Heart left ventricle (tissue), 16 donors: ENCODE measurements around the gene C22orf39. TPM values are rescaled to one million over a fixed set of nuclear protein-coding genes. Genes with fewer than 3 reads are reported as not detected.

Experiments used
- ATAC-seq, 4 donors: fragments of 200-7000 bp; cut with Tn5 transposase; one replicate each; pipeline ENCODE4 v1.9.1; 2020 to 2022; ENCODE audit warnings: moderate library complexity in 4 of 4, mild to moderate bottlenecking in 3 of 4, moderate number of reproducible peaks in 1 of 4
- DNase-seq, 5 donors: peaks; one replicate each; pipeline ENCODE4 v3.0.0-alpha.2; 2020
- H3K27ac ChIP-seq, 12 donors: fragments of 200-600 bp; sonication (generic) in 4 of 12; one replicate each; pipeline versions ENCODE4 v1.5.0 to v1.8.0; 2016 to 2022; ENCODE audit warnings: mild to moderate bottlenecking in 2 of 12
- H3K27me3 ChIP-seq, 9 donors: fragments of 200-600 bp; sonication (generic) in 2 of 9; one replicate each; pipeline versions ENCODE4 v1.5.1 to v1.8.0; 2016 to 2022; ENCODE audit warnings: mild to moderate bottlenecking in 3 of 9
- H3K36me3 ChIP-seq, 9 donors: fragments of 200-600 bp; sonication (generic) in 2 of 9; one replicate each; pipeline versions ENCODE4 v1.5.0 to v1.8.0; 2018 to 2022; ENCODE audit warnings: mild to moderate bottlenecking in 2 of 9
- H3K4me1 ChIP-seq, 12 donors: fragments of 200-600 bp; sonication (generic) in 4 of 12; one replicate each; pipeline versions ENCODE4 v1.5.0 to v1.8.0; 2016 to 2022; ENCODE audit warnings: mild to moderate bottlenecking in 3 of 12
- H3K4me3 ChIP-seq, 12 donors: fragments of 200-600 bp; sonication (generic) in 4 of 12; one replicate each; pipeline versions ENCODE4 v1.5.0 to v1.8.0; 2017 to 2022; ENCODE audit warnings: mild to moderate bottlenecking in 9 of 12, moderate library complexity in 4 of 12
- H3K9me3 ChIP-seq, 12 donors: fragments of 200-600 bp; sonication (generic) in 4 of 12; one replicate each; pipeline versions ENCODE4 v1.5.0 to v1.8.0; 2016 to 2022; ENCODE audit warnings: mild to moderate bottlenecking in 1 of 12
- POLR2A ChIP-seq, 2 donors: fragments of 450-650 bp; IDR thresholded peaks; one replicate each; pipeline ENCODE4 v1.6.1; 2017; ENCODE audit warnings: antibody characterized with exemption in 2 of 2, mild to moderate bottlenecking in 2 of 2, moderate library complexity in 2 of 2
- WGBS, 4 donors: extraction: QIAGEN DNeasy Blood & Tissue Kit in 2 of 4; methylation state at CpG; one replicate each; pipeline versions ENCODE4 v1.1.5 to v1.1.7; 2013 to 2018; 5-methylcytosine and 5-hydroxymethylcytosine counted together
- intact Hi-C, 10 donors: fragments of 100-400 bp; cut with DNase I; formaldehyde crosslinking; loops; one replicate each; pipeline versions ENCODE4 v1.11.1 to v1.14.2; 2022
- polyA plus RNA-seq, 2 donors: library from polyadenylated mRNA; stranded (reverse); fragments of 200-250 nt; gene quantifications; one replicate each; pipeline ENCODE4 v1.2.3, GENCODE V29; 2013
- total RNA-seq, 9 donors: library from RNA; depleted of rRNA in 2 of 9; stranded (reverse); fragments of >200 nt in 2 of 9; fragmentation: NEBNext Ultra II Directional in 3 of 9; extraction: Animal tissue kit (Norgen Biotek cat#: 25700) in 3 of 9; gene quantifications; one replicate each; pipeline versions ENCODE4 v1.1.0 to v1.2.4, GENCODE V29; 2016 to 2023
- TF ChIP-seq, protein P1 (sequence below), 12 donors: fragments of 200-600 bp; sonication (generic) in 4 of 12; IDR thresholded peaks; one replicate each; pipeline versions ENCODE4 v1.5.0 to v1.8.0; 2018 to 2022; ENCODE audit warnings: antibody characterized with exemption in 12 of 12, mild to moderate bottlenecking in 5 of 12
- donor health status: ischemic (EF 13 %, LVEDD 7.1; RV severe dilation, severe dysfunction).
- donor health status: healthy with polysubstance abuse.
- donor health status: DM: no; HTN: yes; CAD: no.
- donor health status: DM: no; HTN: no; CAD: no.
- donor health status: ischemic (EF 25% LVEDD 6.9; RV normal size, moderate dysfunction).
- donor health status: ischemic (EF 25% LVEDD 5.7; RV mildly dilated, moderate dysfunction).
- donor health status: healthy.
- donor health status: DM: yes; HTN: yes; CAD: no.
- donor health status: ischemic (EF 35%, LVEDD 5.7; RV mildly dilated, moderate dysfunction).
- donor health status: nonischemic (EF 11% LVEDD 7.7; RV severe dilation, severe dysfunction).
- donor health status: DM: yes; HTN: yes; CAD: no.
- donor health status: PGD.
- donor health status: ischemic (EF 29% LVEDD 5.4; RV normal size, mild dysfunction).
- donor health status: nonischemic (EF 23%, LVEDD 6.1; RV moderate dilation, normal function).

Gene C22orf39
- total and polyA plus RNA-seq, 11 donors: 39.1 to 115 (median 53.6) TPM

DNA sequence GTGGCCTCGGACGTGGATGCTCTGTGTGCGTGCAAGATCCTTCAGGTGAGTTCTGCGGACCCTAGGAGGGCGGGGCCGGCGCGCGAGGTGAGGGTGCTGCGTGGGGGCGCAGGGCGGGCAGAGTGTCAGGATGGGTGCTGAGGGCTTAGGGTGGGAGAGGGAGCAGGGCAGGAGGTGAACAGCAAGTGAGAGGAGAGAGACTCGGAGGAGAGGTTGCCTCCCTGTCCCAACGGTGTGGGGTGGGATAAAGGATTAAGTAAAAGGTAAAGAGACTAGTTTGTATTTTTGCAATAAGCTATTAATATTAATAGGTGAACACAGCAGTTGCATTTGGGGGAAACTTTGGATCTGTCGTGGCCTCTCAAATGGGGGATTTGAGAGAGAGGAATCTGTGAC, 32.7 kb upstream of the C22orf39 start:
- TF ChIP-seq, protein P1, sequence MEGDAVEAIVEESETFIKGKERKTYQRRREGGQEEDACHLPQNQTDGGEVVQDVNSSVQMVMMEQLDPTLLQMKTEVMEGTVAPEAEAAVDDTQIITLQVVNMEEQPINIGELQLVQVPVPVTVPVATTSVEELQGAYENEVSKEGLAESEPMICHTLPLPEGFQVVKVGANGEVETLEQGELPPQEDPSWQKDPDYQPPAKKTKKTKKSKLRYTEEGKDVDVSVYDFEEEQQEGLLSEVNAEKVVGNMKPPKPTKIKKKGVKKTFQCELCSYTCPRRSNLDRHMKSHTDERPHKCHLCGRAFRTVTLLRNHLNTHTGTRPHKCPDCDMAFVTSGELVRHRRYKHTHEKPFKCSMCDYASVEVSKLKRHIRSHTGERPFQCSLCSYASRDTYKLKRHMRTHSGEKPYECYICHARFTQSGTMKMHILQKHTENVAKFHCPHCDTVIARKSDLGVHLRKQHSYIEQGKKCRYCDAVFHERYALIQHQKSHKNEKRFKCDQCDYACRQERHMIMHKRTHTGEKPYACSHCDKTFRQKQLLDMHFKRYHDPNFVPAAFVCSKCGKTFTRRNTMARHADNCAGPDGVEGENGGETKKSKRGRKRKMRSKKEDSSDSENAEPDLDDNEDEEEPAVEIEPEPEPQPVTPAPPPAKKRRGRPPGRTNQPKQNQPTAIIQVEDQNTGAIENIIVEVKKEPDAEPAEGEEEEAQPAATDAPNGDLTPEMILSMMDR (IDR thresholded peaks at IDR 0.05): no peak
- TF ChIP-seq POLR2A (IDR thresholded peaks at IDR 0.05): no peak
- DNase-seq: no peak
- 0 to 4% (median 1%) methylated on average over 14 to 15 of the region's 15 CpGs for WGBS, 4 donors
- ATAC-seq: no peak
- peaks cover 0 to 12% (median 3%) of the 10 kb centered on the region in 9 donors for H3K36me3 ChIP-seq
- peaks cover 6 to 30% (median 21%) of the 10 kb centered on the region in 12 donors for H3K4me1 ChIP-seq
- no peak overlapping the region for H3K27ac ChIP-seq
- H3K9me3 ChIP-seq: no peaks in the 10 kb centered on the region
- H3K4me3 ChIP-seq: peak overlapping the region in 10 of 12 donors; percentile 54 to 96 (median 84)
- intact Hi-C loops: no loop called here
- no peaks in the 10 kb centered on the region for H3K27me3 ChIP-seq

DNA sequence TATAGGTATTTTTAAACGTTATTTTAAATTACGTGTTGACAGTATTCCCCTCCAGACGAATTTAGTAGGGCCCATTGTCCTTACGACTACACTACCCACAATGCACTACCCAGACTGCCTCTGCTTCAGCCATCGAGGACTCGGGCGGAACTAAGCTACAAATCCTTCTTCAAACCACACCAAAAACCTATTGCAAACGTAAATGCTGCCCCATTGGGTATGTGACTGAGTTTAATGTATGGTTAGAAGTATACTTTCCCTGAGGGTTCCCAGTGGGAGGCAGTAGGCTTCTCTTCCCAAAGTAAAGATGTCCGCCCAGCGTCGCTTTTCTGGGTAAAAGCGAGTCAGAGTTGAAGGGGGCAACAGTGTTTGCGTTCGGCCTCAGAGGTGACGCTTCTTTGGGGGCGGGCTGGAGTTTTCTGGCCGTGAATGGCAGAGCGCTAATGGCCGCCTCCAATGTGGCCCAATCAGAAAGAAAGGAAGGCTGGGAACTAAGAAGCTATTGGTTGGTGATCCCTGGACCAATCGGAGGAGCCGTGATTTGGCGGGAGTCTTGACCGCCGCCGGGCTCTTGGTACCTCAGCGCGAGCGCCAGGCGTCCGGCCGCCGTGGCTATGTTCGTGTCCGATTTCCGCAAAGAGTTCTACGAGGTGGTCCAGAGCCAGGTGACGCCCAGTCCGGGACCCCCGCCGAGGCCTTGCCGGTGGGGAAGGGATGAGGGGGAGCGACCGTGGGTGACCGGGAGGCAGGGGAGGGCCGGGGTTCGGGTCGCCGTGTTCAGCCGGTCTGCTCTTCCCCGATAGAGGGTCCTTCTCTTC, 32.1 kb upstream of the C22orf39 start, which contains the start of gene CDC45:
TSS of gene CDC45 (plus strand) at position 566 of the 818 bp plus-strand sequence. CDS start at position 615, 49 bp downstream.
- Histone ChIP-seq H3K9me3 (no peaks in the 10 kb centered on the region), H3K27me3 (no peaks in the 10 kb centered on the region), H3K27ac (peak within 1 kb of the TSS; percentile 94 to 99 (median 98)), H3K4me3 (peak within 1 kb of the TSS; percentile 74 to 96 (median 86)), H3K4me1 (peaks cover 6 to 30% (median 22%) of the 10 kb centered on the region in 12 donors), H3K36me3 (peaks cover 0 to 18% (median 9%) of the 10 kb centered on the region in 9 donors)
- intact Hi-C loops: loop anchor here in 8 of 10 donors (1.0 to 10.0 kb wide), 11 partner anchors 32 to 525 kb away; partner anchors contain the start of genes CLTCL1 (in 5 of the 8), MRPL40 (in 5 of the 8), HIRA (in 3 of the 8) and ESS2 (in 2 of the 8)
- TF ChIP-seq, protein P1 (IDR thresholded peaks at IDR 0.05): no peak
- peak; percentile 94 to 98 (median 97) for DNase-seq
- peak; percentile 97 to 99 (median 98) for ATAC-seq
- WGBS, 4 donors: 0% methylated on average over 39 to 50 of the region's 50 CpGs

DNA sequence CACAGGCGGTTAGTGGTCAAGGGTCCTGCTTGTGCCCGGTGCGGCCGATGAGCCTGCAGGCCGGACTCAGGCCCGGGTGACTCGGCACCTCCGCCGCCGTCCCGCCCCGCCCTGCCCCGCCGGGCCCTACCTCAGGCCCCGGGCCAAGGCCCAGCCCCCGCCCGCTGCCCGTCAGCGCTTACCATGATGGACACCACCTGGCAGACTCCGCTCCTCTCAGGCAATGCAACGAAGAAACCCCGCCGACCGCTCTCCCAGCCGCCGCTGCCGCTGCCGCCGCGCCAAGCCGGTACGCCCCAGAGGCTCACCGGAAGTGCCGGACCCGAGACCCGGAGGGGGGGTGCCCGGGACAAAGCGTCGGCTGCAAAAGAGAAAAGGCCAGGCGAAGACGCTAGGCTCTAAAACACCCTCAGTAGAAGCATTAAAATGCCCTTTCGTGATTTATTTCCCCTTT, 31.4 kb upstream of the C22orf39 start, which contains the start of gene UFD1:
TSS of gene UFD1 (minus strand) at position 293 of the 454 bp plus-strand sequence. CDS start at position 185, 108 bp downstream.
- TF ChIP-seq, protein P1 (IDR thresholded peaks at IDR 0.05): no peak
- TF ChIP-seq POLR2A (IDR thresholded peaks at IDR 0.05): no peak
- H3K4me1 ChIP-seq: peaks cover 6 to 30% (median 22%) of the 10 kb centered on the region in 12 donors
- H3K36me3 ChIP-seq: peaks cover 0 to 24% (median 16%) of the 10 kb centered on the region in 9 donors
- no peaks in the 10 kb centered on the region for H3K27me3 ChIP-seq
- WGBS, 4 donors: 0 to 2% (median 1%) methylated on average over 9 to 42 of the region's 42 CpGs
- peak within 1 kb of the TSS; percentile 94 to 99 (median 98) for H3K27ac ChIP-seq
- peak; percentile 86 to 93 (median 93) for DNase-seq
- peak within 1 kb of the TSS; percentile 74 to 96 (median 86) for H3K4me3 ChIP-seq
- peak; percentile 67 to 90 (median 83) for ATAC-seq
- intact Hi-C loops: loop anchor here in 8 of 10 donors (1.0 to 10.0 kb wide), 11 partner anchors 32 to 524 kb away; partner anchors contain the start of genes CLTCL1 (in 5 of the 8), MRPL40 (in 5 of the 8), HIRA (in 3 of the 8) and ESS2 (in 2 of the 8)
- no peaks in the 10 kb centered on the region for H3K9me3 ChIP-seq
